HCEC 1CT (cell line): ENCODE results near the gene RMND5B.

Experiments
- DNase-seq: peaks from one replicate; pipeline ENCODE4 v3.0.0-alpha.2; 2017

RMND5B gene

GRCh38 chr5:178136990-178137389, 6.2 kb downstream of the RMND5B start:
- DNase-seq = no peak

GRCh38 chr5:178137991-178138390, 7.2 kb downstream of the RMND5B start:
- no peak for DNase-seq

DNA sequence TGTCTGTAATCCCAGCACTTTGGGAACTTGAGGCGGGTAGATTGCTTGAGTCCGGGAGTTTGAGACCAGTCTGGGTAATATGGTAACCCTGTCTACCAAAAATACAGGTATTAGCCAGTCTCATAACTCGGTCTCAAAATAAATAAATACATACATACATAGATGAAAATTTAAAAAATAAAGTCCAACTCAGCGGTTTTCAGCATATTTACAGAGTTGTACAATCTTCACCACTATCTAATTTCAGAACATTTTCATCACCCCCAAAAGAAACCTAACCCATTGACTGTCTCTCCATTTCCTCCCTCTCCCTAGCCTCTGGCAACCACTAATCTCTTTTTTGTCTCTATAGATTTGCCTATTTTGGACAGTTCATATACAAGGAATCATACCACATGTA, 10.7 kb downstream of the RMND5B start:
- DNase-seq = no peak

- DNase-seq = no peak
Observed at GRCh38 chr5:178142642-178143041, 11.8 kb downstream of the RMND5B start.

- no peak for DNase-seq
Observed at GRCh38 chr5:178143246-178143645, 12.4 kb downstream of the RMND5B start.

DNA sequence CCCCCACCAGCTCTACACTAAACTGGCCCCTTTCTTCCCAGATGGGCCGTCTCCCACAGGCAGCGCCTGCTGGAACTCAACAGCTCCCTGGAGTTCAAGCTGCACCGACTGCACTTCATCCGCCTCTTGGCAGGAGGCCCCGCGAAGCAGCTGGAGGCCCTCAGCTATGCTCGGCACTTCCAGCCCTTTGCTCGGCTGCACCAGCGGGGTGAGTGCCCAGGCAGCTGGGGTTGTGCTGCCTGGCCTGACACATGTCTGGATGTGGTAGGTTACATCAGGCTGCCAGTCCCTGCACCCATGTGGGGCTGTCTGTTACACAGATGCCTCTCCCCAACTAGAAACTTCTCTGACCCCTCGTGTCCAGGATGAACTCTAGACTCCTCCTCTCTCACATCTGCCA, 13.1 kb downstream of the RMND5B start:
- peak; percentile 22 for DNase-seq

GRCh38 chr5:178145965-178146820, 15.4 kb downstream of the RMND5B start:
- peak; percentile 26 for DNase-seq

DNA sequence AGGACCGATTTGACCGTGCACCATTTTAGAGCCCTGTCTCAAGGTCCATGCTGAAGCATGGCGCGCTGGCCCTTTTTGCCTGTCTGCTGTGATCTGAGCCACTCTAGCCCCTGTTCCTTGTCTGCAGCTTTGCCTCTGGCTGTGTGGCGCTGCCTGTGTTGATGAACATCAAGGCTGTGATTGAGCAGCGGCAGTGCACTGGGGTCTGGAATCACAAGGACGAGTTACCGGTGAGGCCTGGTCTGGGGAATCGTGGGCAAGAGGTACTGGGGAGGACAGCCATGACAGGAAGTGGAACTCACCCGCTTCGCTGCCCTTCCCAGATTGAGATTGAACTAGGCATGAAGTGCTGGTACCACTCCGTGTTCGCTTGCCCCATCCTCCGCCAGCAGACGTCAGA, 16.6 kb downstream of the RMND5B start:
- DNase-seq = no peak

DNA sequence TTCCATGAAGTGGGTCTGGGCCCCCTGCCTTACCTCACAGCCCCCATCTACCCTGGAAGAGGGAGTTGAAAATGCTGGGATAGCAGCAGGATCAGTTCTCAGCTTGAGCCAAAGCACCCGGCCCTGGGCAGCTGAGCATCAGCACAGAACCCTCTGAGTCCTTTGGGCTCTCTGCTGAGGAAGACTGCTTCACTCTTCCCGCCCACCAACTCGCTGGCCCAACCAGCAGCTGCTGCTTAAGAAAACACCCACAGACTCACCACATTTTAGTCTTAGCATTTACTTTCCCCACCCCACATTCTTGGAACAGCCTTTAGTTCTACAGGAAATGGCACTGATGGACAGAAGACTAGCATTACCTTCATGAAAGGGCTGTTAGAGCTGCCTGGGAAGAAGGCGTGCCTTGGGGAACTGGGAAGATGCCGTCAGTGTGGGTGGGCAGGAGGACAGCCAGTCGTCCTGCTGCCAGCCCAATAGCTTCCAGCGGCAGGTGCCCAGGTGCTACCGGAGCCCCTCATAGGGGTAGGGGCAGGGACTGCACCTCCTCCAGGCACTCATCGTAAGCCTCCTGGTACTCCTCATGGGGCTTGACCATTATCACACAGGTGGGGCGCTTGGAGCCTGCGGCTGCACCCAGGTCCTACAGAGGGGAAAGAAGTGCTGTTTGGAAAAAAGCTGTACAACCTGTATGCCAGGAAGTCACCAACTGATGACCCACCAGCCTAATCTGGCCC, 18.6 kb downstream of the RMND5B start:
- DNase-seq = no peak

DNA sequence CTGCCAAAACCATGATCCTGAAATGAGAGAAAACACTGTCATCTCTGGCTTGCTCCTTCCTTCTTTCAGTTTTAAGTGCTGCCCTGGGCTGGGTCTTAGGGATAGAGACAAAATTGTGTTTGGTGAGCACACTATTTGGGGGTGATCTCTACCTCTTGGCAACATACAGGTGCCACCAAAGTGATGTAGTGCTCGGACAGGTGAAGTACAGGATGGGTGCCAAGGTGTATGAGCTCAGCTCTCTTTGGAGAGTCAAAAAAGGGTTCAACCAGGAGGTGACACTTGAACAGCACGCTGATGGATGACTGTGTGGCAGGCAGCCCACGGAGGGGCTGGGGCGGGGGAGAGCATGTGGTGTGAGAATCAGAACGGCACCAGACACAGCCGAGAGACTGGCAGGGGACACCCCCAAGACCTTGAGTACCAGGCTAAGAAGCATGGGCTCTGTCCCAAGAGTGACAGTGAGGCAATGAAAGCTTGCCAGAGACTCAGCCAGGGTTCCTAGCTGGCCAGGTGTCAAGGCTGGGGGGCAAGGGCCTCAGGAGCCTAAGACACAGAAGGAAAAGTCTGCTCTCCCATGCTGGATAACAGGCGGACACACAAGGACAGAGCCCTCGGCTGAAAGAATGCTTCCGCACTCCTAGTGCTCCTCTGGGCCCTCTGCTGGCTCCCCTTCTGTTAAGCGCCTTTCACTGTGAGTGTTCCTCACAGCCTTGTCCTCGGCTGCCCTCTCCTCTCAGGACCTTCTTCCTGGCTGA, 20.3 kb downstream of the RMND5B start:
- no peak for DNase-seq

DNA sequence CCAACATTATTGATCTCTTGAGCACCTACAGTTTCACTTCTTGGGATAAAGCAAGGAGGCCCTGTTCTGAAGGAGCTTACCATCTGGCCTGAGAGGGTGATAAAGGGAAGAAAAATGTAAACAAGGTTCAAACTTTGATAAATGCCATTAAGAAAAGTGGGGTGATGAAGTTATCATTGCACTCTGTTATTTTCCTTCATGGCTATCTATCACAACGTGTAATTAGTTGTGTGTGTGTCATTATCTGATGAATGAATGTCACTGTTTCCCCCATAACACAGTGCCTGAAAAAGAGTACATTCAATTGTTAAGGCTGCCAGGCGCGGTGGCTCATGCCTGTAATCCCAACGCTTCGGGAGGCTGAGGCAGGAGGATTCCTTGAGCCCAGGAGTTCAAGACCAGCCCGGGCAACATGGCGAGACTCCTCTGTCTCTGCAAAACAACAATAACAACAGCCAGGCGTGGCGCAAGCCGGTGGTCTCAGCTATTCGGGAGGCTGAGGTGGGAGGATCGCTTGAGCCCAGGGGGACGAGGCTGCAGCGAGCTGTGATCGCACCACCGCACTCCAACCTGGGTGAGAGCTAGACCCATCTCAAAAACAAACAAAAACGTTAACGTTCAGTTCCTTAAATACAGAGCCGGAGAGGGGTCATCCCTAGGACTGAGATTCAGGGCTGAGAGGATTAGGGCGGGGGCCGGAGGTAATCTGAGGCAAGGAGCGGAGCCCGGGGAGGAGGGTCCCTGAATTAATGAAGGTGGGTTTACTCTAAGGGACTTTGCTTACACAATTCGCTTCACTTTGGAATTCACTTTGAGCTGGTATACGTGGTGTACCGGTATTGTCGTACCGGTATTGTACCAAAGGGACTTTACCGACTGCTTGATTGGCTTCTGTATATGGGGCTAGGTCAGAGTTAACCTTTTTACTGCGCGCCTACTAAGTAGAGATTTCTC, 22.0 kb downstream of the RMND5B start:
- no peak for DNase-seq

GRCh38 chr5:178153530-178154340, 22.9 kb downstream of the RMND5B start, which contains the start of gene NHP2:
Gene NHP2, minus strand, starts transcription at chr5:178153885. Its CDS starts 68 bp downstream, at chr5:178153817.
- peak; percentile 99 for DNase-seq

DNA sequence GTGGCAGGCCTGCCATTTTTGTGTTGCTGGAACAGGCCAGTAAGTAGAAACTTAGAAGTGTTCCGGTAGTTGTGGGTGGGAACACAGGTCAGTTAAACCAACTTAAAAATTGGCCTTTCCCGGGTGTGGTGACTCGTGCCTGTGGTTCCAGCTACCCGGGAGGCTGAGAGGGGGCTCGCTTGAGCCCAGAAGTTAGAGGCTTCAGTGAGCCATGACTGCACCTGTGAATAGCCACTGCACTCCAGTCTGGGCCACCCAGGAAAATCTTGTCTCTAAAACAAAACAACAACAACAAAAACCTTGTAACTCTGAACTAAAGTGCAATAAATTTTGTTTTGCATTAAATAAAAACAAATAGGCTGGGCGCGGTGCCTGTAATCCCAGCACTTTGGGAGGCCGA, 24.3 kb downstream of the RMND5B start:
- DNase-seq = peak; percentile 3

DNA sequence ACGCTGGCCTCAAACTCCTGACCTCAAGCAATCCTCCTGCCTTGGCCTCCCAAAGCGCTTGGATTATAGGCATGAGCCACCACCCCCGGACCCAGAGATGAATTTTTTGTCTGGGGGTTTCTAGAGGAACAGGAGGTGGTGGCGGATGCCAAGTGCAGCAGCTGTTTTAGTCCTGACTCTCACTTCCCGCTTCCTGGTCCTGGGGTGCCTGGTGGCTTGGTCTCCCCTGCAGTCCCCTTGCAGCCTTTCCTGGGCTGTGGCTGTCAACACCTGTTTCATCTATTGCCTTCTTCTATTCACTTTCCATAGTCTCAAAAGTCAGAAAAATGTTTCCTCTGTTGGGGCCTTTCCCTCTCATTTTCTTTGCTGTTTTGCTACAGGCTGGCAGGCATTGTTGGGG, 29.4 kb downstream of the RMND5B start:
- DNase-seq = no peak

GRCh38 chr5:178162481-178162880, 31.7 kb downstream of the RMND5B start:
- DNase-seq = no peak

DNA sequence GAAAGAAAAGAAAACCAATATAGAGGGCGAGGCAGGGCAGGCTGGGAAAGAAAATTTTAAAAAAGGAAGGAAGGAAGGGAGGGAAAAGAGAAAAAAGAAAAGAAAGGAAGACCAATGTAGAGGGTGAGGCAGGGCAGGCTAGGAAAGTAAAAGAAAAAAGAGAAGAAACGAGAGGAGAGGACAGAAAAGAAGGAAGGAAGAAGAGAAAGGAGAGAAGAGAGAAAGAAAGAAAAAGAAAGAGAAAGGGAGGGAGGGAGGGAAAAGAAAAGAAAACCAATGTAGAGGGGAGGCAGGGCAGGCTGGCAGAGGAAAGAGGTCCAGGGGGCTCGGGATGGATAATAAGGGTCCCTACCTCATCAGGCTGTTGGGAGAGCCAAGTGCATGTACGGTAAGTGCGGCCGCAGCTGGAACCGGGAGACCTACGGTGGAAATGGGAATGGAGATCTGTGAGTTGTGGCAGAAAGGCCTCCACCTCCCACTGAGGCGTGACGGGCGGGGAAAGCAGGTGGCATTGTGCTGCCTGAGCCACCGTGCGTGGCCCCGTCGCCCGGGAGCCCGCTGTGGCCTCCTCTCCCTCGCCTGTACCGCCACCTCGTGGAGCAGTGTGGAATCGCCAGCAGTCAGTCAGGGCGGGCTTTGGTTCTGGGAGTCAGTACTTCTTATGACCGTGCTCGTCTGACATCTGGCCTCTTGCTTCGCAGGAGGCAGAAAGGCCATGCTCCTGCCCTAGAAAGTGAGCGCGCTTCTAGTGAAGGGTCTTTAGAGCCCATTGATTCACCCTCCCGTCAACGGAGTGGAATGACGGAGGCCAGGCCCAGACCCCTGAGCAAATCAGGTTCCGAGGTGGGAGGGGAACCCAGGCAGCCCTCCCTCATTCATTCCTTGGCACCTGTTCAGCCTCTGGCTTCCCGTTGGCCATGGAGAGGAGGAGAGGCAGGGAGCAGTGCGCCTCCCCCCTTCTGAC, 33.2 kb downstream of the RMND5B start:
- peak; percentile 61 for DNase-seq

DNA sequence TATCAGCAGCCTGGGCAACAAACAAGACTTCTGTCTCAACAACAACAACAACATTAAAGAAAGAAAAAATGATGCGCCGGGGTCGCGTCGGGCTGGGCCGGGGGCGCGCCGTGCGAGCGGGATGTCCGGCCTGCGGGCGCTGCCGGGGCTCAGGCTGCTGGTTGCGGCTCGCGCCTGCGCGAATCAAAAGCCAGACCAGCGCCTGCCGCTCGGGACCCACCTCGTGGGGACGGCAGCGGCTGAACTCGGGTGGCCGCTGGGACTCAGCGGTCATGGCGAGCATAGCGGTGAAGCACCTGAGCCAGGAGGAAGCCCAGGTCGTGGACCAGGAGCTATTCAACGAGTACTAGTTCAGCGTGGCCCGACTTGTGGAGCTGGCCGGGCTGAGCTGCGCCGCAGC, 34.8 kb downstream of the RMND5B start:
- DNase-seq = no peak

DNA sequence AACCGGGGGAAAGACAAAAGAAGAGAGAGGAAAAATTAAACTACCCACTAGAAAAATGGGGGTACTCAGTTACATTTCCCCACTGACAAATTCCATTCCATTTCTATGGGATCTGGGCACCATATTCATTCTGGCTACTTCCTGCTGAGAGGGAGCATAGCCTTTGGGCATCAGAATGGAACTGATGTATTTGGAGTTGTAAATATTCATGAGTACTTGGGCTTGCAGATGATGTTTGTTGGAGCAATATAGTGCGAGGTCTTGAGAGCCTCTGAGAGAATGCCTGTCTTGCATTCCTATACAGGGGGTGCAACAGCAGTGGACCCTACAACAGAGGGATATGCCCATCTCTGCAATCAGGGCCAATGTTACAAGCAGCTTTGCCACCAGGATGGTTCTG, 39.6 kb downstream of the RMND5B start:
- DNase-seq = no peak

DNA sequence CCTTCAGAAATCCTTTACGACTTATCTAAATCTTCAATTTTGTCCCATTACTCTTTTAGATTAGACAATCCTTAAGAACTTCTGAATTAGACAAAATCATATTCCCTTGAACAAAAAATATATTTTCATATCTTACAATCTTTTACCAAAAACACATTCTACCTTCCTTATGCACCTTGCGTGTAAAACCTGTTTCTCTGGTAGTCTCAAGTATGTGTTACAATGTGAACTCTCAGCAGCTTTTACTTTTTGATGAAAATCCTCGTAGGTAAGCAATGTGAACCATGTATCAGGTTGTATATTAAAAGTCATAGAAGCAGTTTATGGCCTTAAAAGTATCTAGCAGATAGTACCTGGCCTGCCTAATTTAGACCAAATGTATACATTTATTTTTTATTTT, 43.6 kb downstream of the RMND5B start:
- no peak for DNase-seq

- no peak for DNase-seq
Observed at GRCh38 chr5:178176791-178177190, 46.0 kb downstream of the RMND5B start.
